GM21717 (cell line): ENCODE measurements around the gene GMEB1.
"Not testable (repeated sequence)": the region's sequence is repeated elsewhere in the genome, so short reads cannot be mapped to it uniquely, and the experiment has no call there.

Experiments
- ATAC-seq: cut with Tn5 transposase; IDR thresholded peaks from one replicate; pipeline ENCODE4 v1.9.1; 2021; ENCODE audit warnings: mild to moderate bottlenecking, moderate library complexity; ENCODE audit not compliant: unreplicated experiment

Gene GMEB1

DNA sequence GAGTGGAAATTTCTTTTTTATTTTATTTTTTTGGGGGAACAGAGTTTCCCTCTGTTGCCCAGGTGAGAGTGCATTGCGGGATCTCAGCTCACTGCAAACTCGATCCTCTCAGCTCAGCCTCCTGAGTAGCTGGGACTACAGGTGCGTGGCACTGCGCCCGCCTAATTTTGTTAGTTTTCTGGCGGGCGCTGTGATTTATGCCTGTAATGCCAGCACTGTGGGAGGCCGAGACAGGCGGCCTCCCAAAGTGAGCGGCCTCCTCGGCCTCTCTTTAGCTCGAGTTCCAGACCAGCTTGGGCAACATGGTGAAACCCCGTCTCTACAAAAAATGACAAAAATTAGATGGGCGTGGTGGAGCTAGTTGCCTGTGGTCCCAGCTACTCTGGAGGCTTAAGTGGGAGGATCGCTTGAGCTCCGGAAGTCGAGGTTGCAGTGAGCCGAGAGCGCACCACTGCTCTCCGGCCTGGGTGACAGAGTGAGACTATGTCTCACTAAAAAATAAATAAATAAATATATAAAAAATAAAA lies 2.7 kb downstream of the GMEB1 start:
- no peak for ATAC-seq

GRCh38 chr1:28672971-28673370 lies 4.4 kb downstream of the GMEB1 start:
- ATAC-seq = not testable (repeated sequence)

DNA sequence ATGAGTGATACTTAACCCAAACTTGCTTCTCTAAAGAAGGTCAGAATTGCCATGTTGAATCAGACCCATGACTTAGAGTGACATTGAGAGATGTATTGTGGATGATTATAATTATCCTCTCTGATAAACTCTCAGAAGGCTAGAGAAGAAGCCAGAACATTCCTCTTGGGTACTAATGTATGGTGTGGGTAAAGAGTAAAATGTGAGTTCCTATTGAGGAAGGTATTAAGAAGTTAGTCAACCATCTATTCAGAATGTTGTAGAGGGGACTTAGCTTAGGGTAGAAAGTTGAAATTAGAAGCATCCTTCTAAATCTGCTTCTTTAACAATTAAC lies 7.3 kb downstream of the GMEB1 start:
- no peak for ATAC-seq

DNA sequence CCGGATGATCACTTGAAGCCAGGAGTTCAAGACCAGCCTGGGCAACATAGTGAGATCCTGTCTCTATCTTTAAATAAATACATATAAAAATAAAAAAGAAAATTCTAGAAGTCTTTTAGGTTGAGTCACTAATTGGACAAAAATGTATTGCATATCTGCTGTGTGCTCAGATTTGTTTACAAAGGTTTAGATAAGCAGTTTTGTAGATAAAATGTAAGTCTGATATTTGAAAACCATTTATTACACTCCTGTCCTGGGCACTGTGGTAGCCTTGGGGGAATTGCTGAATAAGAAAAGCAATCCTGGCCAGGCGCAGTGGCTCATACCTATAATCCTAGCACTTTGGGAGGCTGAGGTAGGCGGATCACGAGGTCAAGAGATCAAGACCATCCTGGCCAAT lies 11.6 kb downstream of the GMEB1 start:
- no peak for ATAC-seq

- no peak for ATAC-seq
Observed at GRCh38 chr1:28682840-28683239, 14.3 kb downstream of the GMEB1 start.

DNA sequence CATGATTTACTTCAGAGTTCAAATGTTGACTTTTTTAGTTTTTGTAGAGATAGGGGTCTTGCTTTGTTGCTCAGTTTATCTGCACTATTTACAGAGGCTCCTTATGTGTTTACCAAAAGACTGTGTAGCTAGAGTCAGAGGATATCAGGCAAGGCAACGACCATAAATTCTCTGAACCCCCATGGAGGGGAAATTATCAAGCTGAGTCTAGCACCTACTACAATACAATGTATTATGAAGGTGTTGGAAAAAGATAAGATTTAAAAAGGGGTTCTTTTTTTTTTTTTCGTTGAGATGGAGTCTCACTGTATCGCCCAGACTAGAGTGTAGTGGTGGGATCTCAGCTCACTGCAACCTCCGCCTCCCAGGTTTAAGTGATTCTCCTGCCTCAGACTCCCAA lies 16.4 kb downstream of the GMEB1 start:
- ATAC-seq = no peak

- not testable (repeated sequence) for ATAC-seq
Observed at GRCh38 chr1:28691627-28692026, 23.0 kb downstream of the GMEB1 start.

DNA sequence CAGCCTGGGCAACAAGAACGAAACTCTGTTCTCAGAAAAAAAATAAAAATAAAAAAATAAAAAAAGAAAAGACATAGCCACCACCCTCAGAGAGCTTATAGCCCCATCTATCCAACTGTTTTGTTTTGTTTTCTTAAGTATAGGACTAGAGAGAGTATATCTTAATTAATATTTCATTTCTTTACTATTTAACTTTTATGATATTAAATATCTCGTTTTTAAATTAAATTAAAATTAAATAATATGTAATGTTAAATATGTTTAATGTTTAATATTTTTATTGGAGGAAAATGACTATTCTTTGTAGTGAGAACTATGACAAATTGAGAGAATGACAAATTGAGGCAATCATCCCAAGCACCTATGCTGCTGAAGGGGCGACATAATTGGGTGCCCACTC lies 35.0 kb downstream of the GMEB1 start:
- no peak for ATAC-seq

DNA sequence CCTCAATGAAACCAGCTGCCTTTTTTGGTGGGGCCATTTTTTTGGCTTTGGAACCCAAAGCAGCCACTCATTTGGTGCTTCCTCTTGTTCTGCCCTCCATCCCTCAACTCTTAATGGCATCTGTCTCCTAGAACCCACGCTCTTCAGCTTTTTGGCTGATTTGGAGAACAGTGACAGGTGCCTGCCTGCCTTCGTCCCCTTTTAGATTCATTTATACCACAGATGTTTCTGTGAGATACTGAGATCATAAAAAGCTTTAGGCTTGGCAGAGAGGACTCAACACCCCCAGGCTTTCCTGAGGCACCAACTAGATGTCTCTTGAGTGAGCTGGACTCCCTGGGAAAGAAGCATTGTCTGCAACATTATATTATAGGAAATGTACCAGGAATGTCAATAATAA lies 47.8 kb downstream of the GMEB1 start:
- no peak for ATAC-seq

- ATAC-seq = no peak
Observed at GRCh38 chr1:28718166-28718565, 49.6 kb downstream of the GMEB1 start.

GRCh38 chr1:28718586-28719331 lies 50.2 kb downstream of the GMEB1 start:
- ATAC-seq = no peak

DNA sequence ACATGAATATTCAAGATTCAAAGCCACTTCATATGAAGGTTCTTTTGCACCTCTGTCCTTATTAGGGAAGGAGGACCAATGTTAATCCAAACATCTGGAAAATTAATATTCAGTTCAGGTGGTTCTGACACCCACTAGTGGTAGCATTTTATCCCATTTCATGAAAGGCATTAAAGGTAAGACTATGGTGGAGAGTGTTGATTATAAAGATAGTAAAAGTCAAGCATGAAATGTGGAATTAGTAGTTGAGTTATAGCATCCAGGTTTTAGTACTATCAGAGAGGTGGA lies 50.7 kb downstream of the GMEB1 start:
- ATAC-seq = no peak

DNA sequence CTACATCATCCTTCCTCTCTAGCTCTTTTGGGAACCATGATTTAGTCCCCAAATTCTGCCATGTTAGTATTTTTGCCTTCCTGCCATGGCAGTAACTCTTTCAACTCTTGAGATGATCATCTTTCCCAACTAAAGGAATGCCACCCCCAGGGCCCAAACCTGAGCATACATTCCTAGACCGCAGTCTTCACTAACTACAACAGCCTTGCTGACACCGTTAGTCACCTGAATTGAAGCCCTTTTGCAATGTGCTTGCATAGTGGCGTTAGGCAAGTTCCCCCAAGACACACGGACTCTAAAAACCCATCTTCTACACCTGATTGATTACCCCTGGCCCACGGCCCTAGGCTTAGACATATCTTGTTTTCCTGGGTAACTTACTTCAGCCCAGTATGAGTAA lies 51.8 kb downstream of the GMEB1 start:
- no peak for ATAC-seq

DNA sequence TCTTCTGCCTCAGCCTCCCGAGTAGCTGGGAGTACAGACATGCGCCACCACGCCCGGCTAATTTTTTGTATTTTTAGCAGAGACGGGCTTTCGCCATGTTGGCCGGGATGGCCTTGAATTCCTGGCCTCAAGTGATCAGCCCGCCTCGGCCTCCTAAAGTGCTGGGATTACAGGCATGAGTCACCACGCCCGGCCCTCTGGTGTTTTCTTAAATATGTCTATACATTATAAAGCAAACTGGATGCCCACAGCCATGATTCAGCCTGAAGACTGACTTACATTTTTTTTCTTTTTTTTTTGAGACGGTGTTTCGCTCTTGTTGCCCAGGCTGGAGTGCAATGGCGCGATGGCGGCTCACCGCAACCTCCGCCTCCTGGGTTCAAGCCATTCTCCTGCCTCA lies 53.3 kb downstream of the GMEB1 start:
- not testable (repeated sequence) for ATAC-seq

DNA sequence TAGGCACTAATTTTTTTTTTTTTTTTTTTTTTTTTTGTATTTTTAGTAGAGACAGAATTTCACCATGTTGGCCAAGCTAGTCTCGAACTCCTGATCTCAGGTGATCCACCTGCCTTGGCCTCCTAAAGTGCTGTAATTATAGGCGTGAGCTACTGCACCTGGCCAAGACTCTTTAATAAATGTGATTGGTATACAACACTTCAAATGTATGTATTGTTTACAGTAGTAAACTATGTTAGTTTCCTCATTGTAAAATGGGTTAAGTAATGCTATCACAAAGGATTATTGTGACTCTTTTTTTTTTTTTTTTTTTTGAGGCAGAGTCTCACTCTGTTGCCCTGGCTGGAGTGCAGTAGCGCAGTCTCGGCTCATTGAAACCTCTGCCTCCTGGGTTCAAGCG lies 56.8 kb downstream of the GMEB1 start:
- not testable (repeated sequence) for ATAC-seq

GRCh38 chr1:28735961-28736449 lies 67.4 kb downstream of the GMEB1 start:
- no peak for ATAC-seq

DNA sequence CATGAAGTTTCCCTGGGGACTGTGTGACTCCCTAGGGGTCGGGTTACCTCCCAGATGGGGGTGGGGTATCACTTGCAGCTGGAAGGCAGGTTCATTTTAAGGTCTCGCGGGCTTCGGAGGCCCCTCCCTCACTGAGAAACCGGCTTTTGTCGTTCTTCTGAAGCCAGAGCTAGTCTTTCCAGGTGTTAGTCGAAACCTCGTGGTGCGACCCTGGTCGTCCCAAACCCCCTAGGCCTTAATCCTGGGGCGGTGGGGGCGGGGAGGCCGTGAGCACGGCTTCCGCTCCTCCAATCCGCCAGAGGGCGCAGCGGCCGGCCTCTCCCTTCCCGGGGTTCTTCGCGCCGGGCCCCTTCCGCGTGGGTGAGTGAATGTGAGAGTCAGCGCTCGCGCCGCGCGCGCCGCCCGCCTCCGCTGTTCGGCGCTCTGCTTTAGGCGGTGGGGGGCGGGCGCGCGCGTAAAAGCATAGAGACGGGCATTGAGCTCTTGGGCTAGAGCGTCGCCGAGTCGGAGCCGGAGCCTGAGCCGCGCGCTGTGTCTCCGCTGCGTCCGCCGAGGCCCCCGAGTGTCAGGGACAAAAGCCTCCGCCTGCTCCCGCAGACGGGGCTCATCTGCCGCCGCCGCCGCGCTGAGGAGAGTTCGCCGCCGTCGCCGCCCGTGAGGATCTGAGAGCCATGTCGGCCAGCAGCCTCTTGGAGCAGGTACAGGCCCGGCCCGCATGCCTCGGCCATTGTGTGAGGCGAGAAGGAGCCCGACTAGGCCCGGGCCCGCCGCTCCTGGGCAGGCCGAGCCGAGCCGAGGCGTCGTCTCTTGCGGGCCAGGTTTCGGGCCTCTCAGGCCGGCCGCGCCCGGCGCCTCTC lies 68.1 kb downstream of the GMEB1 start, which contains the start of gene YTHDF2:
TSS of gene YTHDF2 (plus strand) at position 491 of the 857 bp plus-strand sequence. CDS start at position 672, 181 bp downstream.
- ATAC-seq = peak; percentile 78

DNA sequence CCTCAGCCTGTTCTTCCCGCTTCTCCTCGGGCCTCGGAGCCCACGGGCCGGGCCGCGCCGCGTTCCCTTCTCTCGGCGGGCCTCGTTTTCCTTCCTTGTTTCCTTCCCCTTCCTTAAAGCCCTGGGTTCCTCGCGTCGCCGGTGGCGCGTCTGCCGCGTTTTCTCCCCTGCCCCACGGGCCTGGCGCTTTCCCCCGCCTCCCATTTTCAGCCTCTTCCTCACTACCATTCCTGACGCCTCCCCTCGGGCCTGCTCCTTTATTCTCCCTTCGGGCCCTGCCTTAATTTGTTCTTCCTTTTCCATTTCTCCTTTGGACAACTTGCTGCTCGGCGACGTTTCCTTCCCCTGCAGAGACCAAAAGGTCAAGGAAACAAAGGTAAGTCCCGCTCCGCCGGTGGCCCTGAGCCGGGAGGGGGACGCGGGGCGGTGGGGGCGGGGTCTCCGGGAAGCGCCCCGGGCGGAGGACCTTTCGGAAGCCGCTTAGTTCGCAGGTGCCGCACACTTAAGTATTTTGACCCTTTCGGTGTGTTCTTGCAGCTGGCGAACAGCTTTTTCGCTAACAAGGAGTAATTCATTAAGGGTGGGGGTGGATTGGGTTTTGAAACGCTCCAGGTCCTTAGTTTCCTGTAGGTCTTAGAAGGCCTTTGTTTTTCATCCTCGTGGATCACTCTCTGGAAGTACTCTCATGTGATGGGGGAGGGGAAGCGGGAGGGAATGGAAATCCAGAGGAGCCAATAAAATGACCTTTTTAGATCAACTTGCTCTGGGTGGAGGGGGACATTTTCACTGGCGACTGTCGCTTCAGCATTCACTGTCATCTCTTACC lies 68.9 kb downstream of the GMEB1 start:
- ATAC-seq = peak; percentile 3

DNA sequence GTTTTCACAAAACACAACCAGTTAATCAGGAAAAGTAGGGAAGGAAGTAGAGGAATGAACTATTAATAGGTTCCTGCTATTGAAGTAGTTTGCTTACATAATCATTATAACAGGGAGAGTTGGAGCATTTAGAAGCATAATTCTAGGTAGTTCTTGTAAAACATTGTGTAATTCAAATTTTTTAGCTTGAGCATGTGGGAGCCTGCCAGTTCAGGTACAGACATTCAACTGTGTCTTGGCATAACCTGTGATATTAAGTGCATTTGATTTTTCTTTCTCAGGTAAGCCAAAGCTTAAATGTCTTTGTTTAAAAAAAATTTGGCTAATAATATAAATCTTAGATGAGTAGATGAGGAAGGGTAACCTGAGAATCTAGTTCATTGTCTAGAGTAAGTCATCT lies 71.5 kb downstream of the GMEB1 start:
- no peak for ATAC-seq

GRCh38 chr1:28744184-28744583 lies 75.6 kb downstream of the GMEB1 start:
- no peak for ATAC-seq

DNA sequence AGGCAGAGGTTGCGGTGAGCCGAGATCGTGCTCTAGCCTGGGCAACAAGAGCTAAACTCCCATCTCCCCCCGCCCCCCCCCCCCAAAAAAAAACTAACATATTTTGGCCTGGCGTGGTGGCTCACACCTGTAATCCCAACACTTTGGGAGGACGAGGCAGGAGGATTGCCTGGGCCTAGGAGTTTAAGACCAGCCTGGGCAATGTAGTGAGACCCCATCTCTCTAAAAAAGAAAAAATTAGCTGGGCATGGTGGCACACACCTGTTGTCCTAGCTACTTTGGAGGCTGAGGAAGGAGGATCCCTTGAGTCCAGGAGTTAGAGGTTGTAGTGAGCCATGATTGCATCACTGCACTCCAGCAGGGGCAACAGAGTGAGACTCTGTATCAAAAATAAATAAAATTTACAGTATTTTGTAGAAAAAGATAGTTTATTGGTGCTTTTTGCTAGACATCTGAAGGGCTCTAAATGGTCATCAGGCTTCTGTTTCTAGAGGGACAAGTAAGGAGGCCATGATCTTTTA lies 77.1 kb downstream of the GMEB1 start:
- ATAC-seq = no peak
